GM12878 (cell line): Measurements from ENCODE around the gene BRD1. TPM values are rescaled to one million over a fixed set of nuclear protein-coding genes. Genes with fewer than 3 reads are reported as not detected.

Experiments
- ATAC-seq: fragments of 200-7000 bp; cut with Tn5 transposase; 3 replicates; pipeline ENCODE4 v1.9.1; 2020; ENCODE audit warnings: mild to moderate bottlenecking, moderate library complexity
- BruUV-seq: library from RNA; stranded (reverse); fragments of 400-500 nt; replicated peaks from 2 replicates; lab custom pipeline; 2021; lab: Mats Ljungman, UMichigan
- CTCF ChIA-PET: fragments of 300-600 bp; sonication (Branson Sonifier 250); formaldehyde crosslinking; extraction: SDS; loops from one replicate; lab custom pipeline; 2021; ENCODE audit warnings: inconsistent platforms; lab: Yijun Ruan, JAX
- POLR2A ChIA-PET: fragments of 350-600 bp; formaldehyde crosslinking; extraction: SDS; loops from one replicate; lab custom pipeline; 2021; ENCODE audit warnings: inconsistent platforms; lab: Charles Lee
- RAD21 ChIA-PET: fragments of 300-600 bp; sonication (Branson Sonifier 250); formaldehyde crosslinking; loops from one replicate; lab custom pipeline; 2023; ENCODE audit warnings: antibody characterized with exemption; ENCODE audit not compliant: unreplicated experiment; lab: Charles Lee
- SMC1A ChIA-PET: fragments of 300-600 bp; sonication (Branson Sonifier 250); formaldehyde crosslinking; loops from one replicate; lab custom pipeline; 2023; ENCODE audit not compliant: unreplicated experiment, uncharacterized antibody; lab: Charles Lee
- DNase-seq: peaks from one replicate; pipeline ENCODE4 v3.0.0-alpha.2; 2011; ENCODE audit warnings: low read depth, low spot score
- FAIRE-seq: peaks from 3 replicates; lab custom pipeline; 2011; peaks lifted over from hg19 to GRCh38; lab: Jason Lieb, UNC
- H2AFZ ChIP-seq: 2 replicates; pipeline ENCODE4 v1.6.0; 2011; ENCODE audit warnings: low read depth, low read length, control low read depth; ENCODE audit not compliant: control insufficient read depth
- H3K27ac ChIP-seq: 2 replicates; pipeline ENCODE4 v1.5.1; 2011; ENCODE audit warnings: control low read depth; ENCODE audit not compliant: control insufficient read depth, insufficient read depth
- H3K27me3 ChIP-seq, 2 experiments: replicated peaks in 1 of 2; 2 replicates each; pipeline versions ENCODE4 v1.6.0 to v1.6.1; 2011; ENCODE audit warnings: low read length in 1 of 2; ENCODE audit not compliant: control insufficient read depth in 2 of 2, insufficient read depth in 2 of 2
- H3K36me3 ChIP-seq, 2 experiments: 2 replicates each; pipeline ENCODE4 v1.5.1; 2011; ENCODE audit warnings: low read length in 1 of 2; ENCODE audit not compliant: control insufficient read depth in 2 of 2, insufficient read depth in 2 of 2
- H3K4me1 ChIP-seq: 2 replicates; pipeline ENCODE4 v1.6.1; 2011; ENCODE audit warnings: mild to moderate bottlenecking, low read length, moderate library complexity, mixed read lengths; ENCODE audit not compliant: control insufficient read depth, insufficient read depth
- H3K4me2 ChIP-seq: 2 replicates; pipeline ENCODE4 v1.6.0; 2011; ENCODE audit warnings: control low read depth; ENCODE audit not compliant: control insufficient read depth, insufficient read depth
- H3K4me3 ChIP-seq: fragments of 200-600 bp; sonication (generic); 2 replicates; pipeline ENCODE4 v1.5.1; 2016
- H3K79me2 ChIP-seq: 2 replicates; pipeline ENCODE4 v1.6.0; 2011; ENCODE audit warnings: low read length; ENCODE audit not compliant: control insufficient read depth, insufficient read depth
- H3K9ac ChIP-seq: 2 replicates; pipeline ENCODE4 v1.8.0; 2011; ENCODE audit warnings: low read length, control low read depth, mixed read lengths; ENCODE audit not compliant: control insufficient read depth, insufficient read depth
- H3K9me3 ChIP-seq: replicated peaks from 3 replicates; pipeline ENCODE4 v1.5.1; 2011; ENCODE audit warnings: mild to moderate bottlenecking, low read length; ENCODE audit not compliant: control insufficient read depth, insufficient read depth
- H4K20me1 ChIP-seq: 2 replicates; pipeline ENCODE4 v1.6.0; 2011; ENCODE audit not compliant: control insufficient read depth, insufficient read depth
- CREB1 ChIP-seq: IDR thresholded peaks from 2 replicates; pipeline ENCODE4 v1.6.1; 2012; ENCODE audit warnings: low read depth, mild to moderate bottlenecking, inconsistent platforms
- EED ChIP-seq: sonication (generic); IDR thresholded peaks from 2 replicates; pipeline ENCODE4 v1.6.1; 2016; ENCODE audit warnings: antibody characterized with exemption, low read depth
- FOXM1 ChIP-seq: IDR thresholded peaks from 2 replicates; pipeline ENCODE4 v1.6.1; 2012; ENCODE audit warnings: low read depth, mild to moderate bottlenecking, inconsistent platforms, low read length, moderate library complexity
- MXI1 ChIP-seq: fragments of 150-350 bp; IDR thresholded peaks from 2 replicates; pipeline ENCODE4 v1.6.1; 2011; ENCODE audit warnings: low read depth, mild to moderate bottlenecking, inconsistent platforms, low read length, improper control_type of control experiment
- MYC ChIP-seq: IDR thresholded peaks from 2 replicates; pipeline ENCODE4 v1.6.1; 2011; ENCODE audit warnings: mild to moderate bottlenecking, low read length, moderate library complexity, inconsistent platforms; ENCODE audit not compliant: insufficient read depth, insufficient replicate concordance, insufficient read length, severe bottlenecking
- PAX5 ChIP-seq: IDR thresholded peaks from 2 replicates; pipeline ENCODE4 v1.6.1; 2011; ENCODE audit warnings: low read depth, low read length, borderline replicate concordance
- RAD21 ChIP-seq: IDR thresholded peaks from 2 replicates; pipeline ENCODE4 v1.6.1; 2011; ENCODE audit warnings: mild to moderate bottlenecking, low read depth, low read length, moderate library complexity; ENCODE audit not compliant: insufficient read depth
- SMC3 ChIP-seq: IDR thresholded peaks from 2 replicates; pipeline ENCODE4 v1.6.1; 2011; ENCODE audit warnings: low read length, improper control_type of control experiment, borderline replicate concordance
- WRNIP1 ChIP-seq: IDR thresholded peaks from 2 replicates; pipeline ENCODE4 v1.6.1; 2011; ENCODE audit warnings: low read depth, low read length, improper control_type of control experiment, borderline replicate concordance
- ZSCAN29 ChIP-seq: fragments of 450-650 bp; IDR thresholded peaks from 2 replicates; pipeline ENCODE4 v1.6.1; 2017; ENCODE audit warnings: mild to moderate bottlenecking, moderate library complexity
- WGBS: methylation state at CpG from one replicate; pipeline ENCODE4 v1.1.6; 2016; ENCODE audit warnings: low lambda C conversion rate; ENCODE audit not compliant: insufficient replicate concordance, insufficient coverage; ENCODE audit errors: missing lambda C conversion rate; 5-methylcytosine and 5-hydroxymethylcytosine counted together
- in situ Hi-C: fragments of 300-500 bp; cut with MboI; formaldehyde crosslinking; loops from 9 replicates; pipeline ENCODE4 v1.14.3; 2018; ENCODE audit warnings: mixed read lengths
- intact Hi-C: fragments of 100-400 bp; cut with micrococcal nuclease; formaldehyde crosslinking; loops from one replicate; pipeline ENCODE4 v1.14.2; 2022; ENCODE audit not compliant: unreplicated experiment
- polyA plus RNA-seq, 11 experiments: library from polyadenylated mRNA; depleted of rRNA in 4 of 11; unstranded in 6 of 11; stranded (reverse) in 5 of 11; fragments of >200 nt; fragmentation: Nextera tagmentation in 4 of 11; fragmentation: Illumina TruSeq in 1 of 11; extraction: Ambion mirVana in 4 of 11; extraction: Trizol in 1 of 11; gene quantifications; 1 replicate in 1 of 11; 2 replicates in 10 of 11; pipeline versions ENCODE4 v1.2.1 to v1.2.3, GENCODE V29; 2011 to 2016; ENCODE audit warnings: inconsistent platforms in 2 of 11, missing spikeins in 2 of 11, low read depth in 1 of 11
- total RNA-seq, 4 experiments: library from RNA; depleted of rRNA in 3 of 4; stranded (reverse); fragments of >200 nt in 3 of 4; fragmentation: Illumina TruSeq in 1 of 4; extraction: Trizol in 1 of 4; gene quantifications; 2 replicates each; pipeline versions ENCODE4 v1.2.1 to v1.2.3, GENCODE V29; 2013 to 2021
- TF ChIP-seq, protein P1 (sequence below): fragments of 450-650 bp; IDR thresholded peaks from 2 replicates; pipeline ENCODE4 v1.6.1; 2016; ENCODE audit warnings: mild to moderate bottlenecking
- TF ChIP-seq, protein P2 (sequence below), 3 experiments: IDR thresholded peaks in 2 of 3; conservative IDR thresholded peaks in 1 of 3; 2 replicates each; pipeline ENCODE4 v1.5.1; 2011; ENCODE audit warnings: low read depth in 3 of 3, low read length in 3 of 3, mild to moderate bottlenecking in 3 of 3, control low read depth in 2 of 3, moderate library complexity in 2 of 3, inconsistent platforms in 1 of 3, mixed read lengths in 1 of 3; ENCODE audit not compliant: control insufficient read depth in 2 of 3, insufficient read depth in 1 of 3; ENCODE audit errors: extremely low read depth in 1 of 3

The BRD1 gene
- total and polyA plus RNA-seq, 10 of the 15 experiments (the other 5 are each of a cell fraction or from before 2014, with no cell fraction given) = 0.90 to 26.4 (median 7.1) TPM

- Histone ChIP-seq H3K4me2 (peak overlapping the region; percentile 48; the same call in 1 of the 2 replicates), H3K27ac (no peak overlapping the region), H3K79me2 (no peaks in the 10 kb centered on the region), H3K4me3 (no peak overlapping the region), H3K4me1 (no peaks in the 10 kb centered on the region; the same call in 1 of the 2 replicates), H3K9me3 (no peaks in the 10 kb centered on the region), H4K20me1 (no peaks in the 10 kb centered on the region), H2AFZ (no peak overlapping the region), H3K36me3 (no peaks in the 10 kb centered on the region), H3K27me3 (peaks cover 0 to 5% of the 10 kb centered on the region in 2 experiments; a peak in 3 of 4 replicates), H3K9ac (no peak overlapping the region)
- ChIA-PET POLR2A (no interaction called here), CTCF (no interaction called here), RAD21 (no interaction called here), SMC1A (no interaction called here)
- FAIRE-seq (no peak), DNase-seq (no peak), ATAC-seq (peak; percentile 83)
- in situ Hi-C loops (no loop called here), intact Hi-C loops (no loop called here)
- WGBS = 14% methylated on average over 35 of the region's 41 CpGs
- no TSS peak for BruUV-seq
- TF ChIP-seq RAD21 (peak; percentile 60), EED (no peak), MYC (no peak), FOXM1 (no peak), SMC3 (peak; percentile 35; the same call in 1 of the 2 replicates), WRNIP1 (no peak), CREB1 (no peak), ZSCAN29 (no peak), MXI1 (no peak), PAX5 (peak; percentile 76)
- TF ChIP-seq, protein P1, sequence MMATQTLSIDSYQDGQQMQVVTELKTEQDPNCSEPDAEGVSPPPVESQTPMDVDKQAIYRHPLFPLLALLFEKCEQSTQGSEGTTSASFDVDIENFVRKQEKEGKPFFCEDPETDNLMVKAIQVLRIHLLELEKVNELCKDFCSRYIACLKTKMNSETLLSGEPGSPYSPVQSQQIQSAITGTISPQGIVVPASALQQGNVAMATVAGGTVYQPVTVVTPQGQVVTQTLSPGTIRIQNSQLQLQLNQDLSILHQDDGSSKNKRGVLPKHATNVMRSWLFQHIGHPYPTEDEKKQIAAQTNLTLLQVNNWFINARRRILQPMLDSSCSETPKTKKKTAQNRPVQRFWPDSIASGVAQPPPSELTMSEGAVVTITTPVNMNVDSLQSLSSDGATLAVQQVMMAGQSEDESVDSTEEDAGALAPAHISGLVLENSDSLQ = no peak
- TF ChIP-seq, protein P2, sequence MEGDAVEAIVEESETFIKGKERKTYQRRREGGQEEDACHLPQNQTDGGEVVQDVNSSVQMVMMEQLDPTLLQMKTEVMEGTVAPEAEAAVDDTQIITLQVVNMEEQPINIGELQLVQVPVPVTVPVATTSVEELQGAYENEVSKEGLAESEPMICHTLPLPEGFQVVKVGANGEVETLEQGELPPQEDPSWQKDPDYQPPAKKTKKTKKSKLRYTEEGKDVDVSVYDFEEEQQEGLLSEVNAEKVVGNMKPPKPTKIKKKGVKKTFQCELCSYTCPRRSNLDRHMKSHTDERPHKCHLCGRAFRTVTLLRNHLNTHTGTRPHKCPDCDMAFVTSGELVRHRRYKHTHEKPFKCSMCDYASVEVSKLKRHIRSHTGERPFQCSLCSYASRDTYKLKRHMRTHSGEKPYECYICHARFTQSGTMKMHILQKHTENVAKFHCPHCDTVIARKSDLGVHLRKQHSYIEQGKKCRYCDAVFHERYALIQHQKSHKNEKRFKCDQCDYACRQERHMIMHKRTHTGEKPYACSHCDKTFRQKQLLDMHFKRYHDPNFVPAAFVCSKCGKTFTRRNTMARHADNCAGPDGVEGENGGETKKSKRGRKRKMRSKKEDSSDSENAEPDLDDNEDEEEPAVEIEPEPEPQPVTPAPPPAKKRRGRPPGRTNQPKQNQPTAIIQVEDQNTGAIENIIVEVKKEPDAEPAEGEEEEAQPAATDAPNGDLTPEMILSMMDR (IDR thresholded peaks at IDR 0.05 in 2 of 3, conservative IDR thresholded peaks at IDR 0.05 in 1 of 3; ENCODE audit: control insufficient read depth in 2 of 3, extremely low read depth in 1 of 3, insufficient read depth in 1 of 3, low read depth in 3 of 3, low read length in 3 of 3) = peak; percentile 56 to 66 (median 60)
Observed at GRCh38 chr22:49724893-49725489, 102.7 kb downstream of the BRD1 start.
